DMS53 treated with DMSO at 0.1 percent for 48 hours (cell line): ENCODE measurements around the gene CIC.
"Not testable (repeated sequence)": the region's sequence is repeated elsewhere in the genome, so short reads cannot be mapped to it uniquely, and the experiment has no call there.

ENCODE experiments used
- DNase-seq: peaks from one replicate; lab custom pipeline; 2025; ENCODE audit not compliant: unreplicated experiment; lab: John Stamatoyannopoulos, UW

Gene CIC

DNA sequence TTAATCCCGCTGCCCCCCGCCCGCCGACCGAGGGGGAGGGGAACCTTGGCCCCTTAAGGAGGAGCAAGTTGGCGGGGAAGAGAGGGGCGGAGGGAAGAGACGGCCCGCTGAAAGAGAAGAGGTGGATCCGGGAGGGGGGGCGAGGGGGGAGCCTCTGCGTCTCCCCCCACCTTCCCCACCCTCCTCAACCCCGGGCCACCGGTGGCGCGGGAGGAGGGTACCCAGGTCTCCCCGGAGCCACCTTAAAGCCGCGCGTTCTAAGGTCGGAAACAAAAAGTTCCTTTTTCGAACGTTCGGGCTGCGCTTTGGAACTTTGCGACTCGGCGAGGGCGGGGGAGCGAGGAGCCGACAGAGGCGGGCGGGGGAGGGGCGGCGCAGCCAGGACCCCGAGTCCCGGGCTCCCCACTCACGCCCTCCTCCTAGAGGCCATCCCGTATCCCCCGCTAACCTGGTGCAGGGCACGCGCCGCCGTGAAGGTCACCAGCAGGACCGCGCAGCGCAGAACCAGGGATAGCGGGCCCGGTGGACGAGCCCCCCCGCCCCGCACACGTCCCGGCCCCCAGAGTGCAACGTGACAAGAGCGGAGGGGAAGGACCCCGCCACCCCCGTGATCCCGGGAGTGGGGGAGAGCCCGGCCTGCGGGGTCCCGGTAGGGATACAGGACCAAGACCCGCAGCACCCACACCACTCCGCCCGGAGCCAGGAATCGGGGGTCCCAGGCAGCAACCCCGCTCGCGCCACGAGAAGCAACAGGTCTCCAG, 14.8 kb upstream of the CIC start:
- peak; percentile 28 for DNase-seq

DNA sequence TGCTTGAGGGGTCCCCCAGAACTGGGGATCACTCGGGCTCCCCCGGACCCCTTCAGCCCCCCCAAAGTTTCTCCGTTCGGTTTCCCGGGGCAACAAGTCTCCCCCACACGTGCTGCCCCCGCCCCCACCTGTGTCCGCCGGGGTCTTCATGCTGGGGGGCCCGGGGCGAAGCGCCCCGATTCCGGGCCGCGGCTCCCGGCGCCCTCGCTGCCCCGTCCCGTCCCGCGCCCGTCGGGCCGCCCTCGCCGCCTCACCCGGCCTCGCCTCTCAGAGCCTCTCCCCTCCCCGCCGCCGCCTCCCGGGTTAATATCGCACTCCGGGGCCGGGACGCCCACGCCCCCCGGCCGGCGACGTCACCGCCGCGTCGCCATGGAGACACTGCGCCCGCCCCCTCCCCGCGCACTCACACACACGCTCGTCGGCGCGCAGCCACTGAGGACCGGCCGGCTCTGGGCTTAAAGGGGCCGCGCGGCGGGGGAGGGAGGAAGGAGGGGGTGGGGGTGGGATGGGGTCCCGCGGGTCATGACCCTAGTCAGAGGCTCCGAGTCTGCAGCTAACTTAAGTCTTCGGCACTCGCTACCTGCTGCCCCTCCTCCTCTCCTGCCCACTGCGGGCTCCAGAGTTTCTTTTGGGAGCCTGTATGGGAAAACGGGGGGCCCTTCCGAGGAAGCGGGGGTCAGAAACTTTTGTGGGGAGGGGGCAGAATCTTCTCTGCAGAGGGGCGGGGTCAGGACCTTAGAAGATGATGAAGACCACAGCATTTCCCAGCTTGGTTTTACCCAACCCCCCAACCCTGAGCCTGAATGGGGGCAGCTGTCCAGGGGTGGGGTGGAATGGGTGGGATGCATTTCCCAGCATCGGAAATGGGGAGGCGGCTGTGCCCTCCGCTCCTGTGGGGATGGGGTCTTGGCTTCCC, 13.9 kb upstream of the CIC start, which contains the start of gene ERF:
Gene ERF, minus strand, starts transcription at position 279 of the 916 bp plus-strand sequence. Its CDS starts 129 bp downstream, at position 150.
- DNase-seq = peak; percentile 68

DNA sequence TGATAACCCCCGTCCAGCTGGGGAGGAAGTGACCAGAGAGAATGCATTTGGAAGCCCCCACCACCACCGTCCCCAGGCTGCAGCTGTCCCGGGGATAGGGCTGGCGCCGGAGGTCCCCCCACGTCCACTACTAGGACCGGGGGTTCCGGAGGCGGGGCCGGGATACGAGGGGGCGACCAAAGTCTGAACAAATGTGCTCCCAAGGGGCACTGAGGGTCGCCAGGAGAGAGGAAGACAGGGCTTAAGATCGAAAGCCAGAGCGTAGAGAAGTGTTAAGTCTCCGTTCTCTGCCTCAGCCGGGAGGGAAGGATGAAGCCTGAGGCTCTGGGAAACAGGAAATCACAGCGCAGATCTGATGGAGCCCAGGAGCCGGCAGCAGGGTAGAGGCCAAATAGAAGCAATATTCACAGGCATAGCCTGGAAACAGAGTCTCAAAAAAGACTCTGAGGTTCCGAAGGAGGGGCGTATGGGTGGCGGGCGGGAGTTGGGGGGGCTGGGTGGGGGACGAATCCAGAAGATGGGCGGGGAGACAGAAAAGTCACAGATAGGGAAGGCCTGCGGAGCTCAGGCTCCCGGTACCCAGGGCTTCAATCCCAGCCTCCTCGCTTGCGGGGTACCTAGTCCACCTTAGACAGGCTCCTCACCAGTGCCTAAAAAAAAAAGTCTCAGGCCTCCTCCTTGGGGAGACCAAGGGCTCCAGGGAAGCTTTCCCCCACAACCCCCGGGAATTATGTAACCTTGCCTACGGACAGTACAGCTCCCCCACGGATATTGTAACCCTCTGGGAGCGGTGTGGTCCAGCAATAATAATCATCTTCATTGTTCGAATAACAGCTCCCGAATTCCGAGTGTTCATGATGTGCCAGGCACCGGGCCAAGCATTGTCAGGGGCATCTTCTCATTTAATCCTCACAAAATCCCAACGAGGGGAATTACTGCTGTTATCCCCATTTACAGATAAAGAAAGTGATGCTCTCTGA, 13.0 kb upstream of the CIC start:
- peak; percentile 42 for DNase-seq

DNA sequence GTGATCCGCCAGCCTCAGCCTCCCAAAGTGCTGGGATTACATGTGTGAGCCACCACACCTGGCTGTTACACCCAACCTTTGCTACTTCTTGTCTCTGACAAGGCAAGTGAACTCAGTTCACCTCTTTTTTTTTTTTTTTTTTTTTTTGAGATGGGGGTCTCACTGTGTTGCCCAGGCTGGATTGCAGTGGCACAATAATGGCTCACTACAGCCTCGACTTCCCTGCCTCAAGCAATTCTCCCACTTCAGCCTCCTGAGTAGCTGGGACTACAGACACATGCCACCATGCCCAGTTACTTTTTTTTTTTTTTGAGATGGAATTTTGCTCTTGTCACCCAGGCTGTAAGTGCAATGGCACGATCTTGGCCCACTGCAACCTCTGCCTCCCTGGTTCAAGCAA, 11.2 kb upstream of the CIC start:
- DNase-seq = not testable (repeated sequence)

DNA sequence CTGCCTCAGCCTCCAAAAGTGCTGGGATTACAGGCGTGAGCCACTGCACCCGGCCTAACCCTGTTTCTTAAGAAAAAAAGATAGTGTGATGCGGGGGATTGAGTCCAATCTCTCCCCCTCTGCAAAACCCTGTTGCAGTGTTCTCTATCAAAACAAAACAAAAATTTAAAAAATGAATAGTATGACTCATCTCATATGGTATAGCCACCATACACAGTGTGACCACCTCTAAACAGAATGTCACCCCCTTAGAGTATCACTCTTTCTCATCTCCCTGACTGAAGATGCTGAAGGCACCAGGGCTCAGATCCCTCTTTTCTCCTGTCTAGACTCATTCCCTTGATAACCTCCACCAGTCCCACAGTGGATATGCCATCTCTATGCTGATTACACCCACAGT, 7.3 kb upstream of the CIC start:
- DNase-seq = no peak

DNA sequence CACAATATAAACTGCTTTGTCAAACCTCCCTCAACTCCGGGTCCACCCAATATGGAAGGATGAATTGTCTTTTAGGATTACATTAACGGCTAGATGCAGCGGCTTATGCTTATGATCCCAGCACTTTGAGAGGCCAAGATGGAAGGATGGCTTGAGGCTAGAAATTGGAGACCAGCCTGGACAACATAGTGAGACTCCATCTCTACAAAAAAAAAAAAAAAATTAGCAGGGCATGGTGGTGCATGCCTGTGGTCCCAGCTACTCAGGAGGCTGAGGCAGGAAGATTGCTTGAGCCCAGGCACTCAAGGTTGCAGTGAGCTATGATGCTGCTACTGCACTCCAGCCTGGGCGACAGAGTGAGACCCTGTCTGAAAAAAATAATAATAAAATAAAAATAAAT, 2.9 kb upstream of the CIC start:
- not testable (repeated sequence) for DNase-seq

DNA sequence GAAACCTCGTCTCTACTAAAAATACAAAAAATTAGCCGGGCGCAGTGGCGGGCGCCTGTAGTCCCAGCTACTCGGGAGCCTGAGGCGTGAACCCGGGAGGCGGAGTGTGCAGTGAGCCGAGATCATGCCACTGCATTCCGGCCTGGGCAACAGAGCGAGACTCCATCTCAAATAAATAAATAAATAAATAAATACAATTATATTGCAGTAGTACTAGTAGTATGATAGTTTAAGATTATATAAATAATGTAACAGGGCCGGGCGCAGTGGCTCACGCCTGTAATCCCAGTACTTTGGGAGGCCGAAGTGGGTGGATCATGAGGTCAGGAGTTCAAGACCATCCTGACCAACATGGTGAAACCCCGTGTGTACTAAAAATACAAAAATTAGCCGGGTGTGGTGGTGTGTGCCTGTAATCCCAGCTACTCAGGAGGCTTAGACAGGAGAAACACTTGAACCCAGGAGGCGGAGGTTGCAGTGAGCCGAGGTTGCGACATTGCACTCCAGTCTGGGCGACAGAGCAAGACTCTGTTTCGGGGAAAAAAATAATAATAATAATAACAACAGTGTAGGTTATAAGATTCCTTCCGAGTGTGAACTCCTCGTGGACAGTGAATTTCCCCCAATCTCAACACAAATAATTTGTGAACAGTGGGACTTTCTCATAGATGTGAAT, 2.0 kb upstream of the CIC start:
- DNase-seq = not testable (repeated sequence)

DNA sequence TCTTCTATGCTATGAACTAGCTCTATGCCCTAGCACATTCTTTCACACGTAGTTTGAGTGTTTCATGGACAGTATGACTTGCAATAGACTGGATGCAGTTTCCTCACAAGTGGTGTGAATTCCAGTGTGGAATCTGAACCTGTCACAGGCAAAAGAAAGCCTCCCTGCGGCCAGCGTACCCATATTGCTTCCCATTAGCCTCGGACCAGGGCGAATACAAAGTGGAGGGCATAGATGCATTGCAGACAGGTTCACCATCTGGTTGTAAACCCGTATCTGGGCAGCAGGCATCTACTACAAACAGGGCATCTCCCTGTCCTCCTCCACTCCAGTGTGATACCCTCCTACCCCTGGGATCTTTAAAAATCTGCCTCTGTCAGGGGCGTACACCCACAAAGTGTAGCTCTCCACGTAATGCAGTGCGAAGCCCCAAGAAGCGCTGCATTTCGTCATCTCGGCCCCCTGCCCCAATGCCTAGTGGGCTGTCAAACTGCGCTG, 1.4 kb upstream of the CIC start:
- peak; percentile 28 for DNase-seq

DNA sequence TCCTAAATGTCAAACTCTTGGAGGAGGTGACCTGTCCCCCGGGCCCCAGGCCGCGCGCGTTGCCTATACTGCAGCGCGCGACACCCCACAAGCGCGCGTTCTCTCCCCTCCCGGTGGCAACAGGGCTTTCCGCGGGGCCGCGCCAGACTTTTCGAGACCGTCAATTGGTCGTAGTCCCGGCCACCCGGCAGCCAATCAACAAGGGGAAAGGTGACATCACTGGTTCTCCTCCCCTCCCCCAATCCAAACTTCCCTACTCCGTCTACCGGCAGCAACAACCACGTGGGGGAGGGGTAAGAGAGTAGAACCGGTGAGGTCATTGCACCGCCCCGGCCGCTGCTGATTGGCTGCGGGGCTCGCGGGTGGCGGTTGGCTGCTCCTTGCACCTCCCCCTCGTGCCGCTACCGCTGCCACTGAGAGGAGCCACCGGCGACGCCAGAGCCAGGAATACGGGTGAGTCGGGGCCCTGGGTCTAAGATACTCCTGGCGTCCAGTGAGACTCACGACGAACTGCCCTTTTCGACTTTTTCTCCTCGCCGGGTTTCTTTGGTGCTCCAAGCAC, 829 bp upstream of the CIC start:
- DNase-seq = peak; percentile 99

DNA sequence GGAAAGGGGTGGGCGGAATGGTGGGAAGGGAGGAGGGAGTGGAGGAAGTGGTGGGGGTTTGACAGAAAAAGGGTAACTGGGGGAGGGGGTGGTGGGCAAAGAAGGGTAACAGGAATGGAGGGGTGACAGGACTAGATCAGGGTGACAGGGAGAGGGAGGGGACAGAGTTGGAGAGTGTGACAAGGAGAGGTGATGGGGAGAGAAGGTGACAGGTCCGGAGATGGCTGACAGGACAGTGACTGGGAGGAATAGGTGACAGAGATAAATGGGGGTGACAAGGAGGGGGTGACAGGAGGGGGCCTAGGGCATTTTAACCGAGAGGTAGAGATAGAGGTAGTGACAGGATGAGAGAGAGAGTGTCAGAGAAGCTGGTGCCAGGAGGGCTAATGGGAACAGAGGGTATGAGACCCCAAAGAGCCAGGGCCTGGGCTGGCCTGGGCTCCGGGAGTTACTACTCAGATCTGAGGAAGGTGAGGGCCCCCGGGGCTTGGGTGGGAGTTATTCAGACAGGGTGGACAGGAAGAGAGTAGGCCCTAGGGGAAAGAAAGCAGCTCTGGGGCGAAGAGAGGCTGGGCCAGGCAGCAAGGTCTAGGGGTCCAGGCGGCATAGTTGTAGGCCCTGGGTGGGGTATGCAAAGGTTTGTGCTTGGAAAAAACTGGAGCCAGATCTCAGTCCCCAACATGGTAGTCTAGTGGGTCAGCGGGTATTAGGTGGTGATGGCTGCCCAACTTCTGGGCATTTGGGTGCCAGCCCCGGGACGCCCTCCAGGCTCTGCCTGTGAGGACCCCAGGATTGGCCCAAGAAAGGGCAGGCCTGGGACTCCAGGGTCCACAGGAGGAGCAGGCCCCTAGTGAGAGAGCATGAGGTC, 660 bp downstream of the CIC start:
- no peak for DNase-seq

DNA sequence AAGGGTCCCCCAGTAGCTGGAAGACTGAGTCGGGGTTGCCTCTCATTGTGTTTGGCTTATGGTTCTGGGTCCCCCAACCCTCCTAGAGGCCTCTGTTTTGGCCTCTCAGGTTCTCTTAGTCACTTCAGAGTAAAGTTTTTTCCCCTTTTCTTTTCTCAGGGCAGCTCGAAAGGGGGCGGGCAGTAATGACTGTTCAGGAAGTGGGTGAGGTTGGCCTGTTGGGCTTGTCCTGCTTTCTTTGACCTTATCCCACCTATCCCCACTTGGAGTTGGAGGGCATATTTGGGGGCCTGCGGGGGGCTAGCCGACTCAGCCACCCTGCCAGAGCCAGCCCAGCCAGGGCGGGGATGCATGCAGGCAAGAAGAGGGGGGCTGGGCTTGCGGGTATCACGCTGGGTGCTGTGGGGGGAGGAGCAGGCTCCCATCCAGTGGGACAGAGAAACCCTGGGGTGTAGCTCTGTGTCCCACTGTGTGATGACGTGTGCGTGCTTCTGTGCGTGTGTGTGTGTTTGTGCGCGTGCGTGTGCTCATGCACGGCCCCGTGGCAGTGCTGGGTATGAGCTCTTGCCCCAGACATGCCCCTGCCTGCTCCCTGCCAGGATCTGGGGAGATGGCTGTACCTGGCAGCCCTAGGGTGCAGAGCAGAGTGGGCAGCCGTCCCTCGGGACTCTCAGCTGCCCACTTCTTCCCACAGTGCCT, 1.4 kb downstream of the CIC start:
- DNase-seq = no peak

DNA sequence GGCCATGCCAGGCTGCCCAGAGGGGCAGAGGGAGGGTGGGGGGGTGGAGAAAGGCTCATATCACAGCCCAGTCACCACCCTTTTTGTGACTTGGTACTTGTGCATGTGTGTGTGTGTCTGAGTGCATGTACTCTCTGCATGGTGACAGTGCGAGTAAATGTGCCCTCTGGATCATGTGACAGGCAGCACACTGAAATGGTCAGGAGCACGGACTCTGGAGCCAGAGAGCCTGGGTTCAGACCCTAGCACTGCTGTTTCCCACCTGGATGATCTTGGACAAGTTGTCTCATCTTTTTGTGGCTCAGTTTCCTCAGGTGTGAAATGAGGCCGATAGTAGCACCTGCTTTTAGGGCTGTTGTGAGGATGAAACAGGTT, 2.0 kb downstream of the CIC start:
- no peak for DNase-seq

DNA sequence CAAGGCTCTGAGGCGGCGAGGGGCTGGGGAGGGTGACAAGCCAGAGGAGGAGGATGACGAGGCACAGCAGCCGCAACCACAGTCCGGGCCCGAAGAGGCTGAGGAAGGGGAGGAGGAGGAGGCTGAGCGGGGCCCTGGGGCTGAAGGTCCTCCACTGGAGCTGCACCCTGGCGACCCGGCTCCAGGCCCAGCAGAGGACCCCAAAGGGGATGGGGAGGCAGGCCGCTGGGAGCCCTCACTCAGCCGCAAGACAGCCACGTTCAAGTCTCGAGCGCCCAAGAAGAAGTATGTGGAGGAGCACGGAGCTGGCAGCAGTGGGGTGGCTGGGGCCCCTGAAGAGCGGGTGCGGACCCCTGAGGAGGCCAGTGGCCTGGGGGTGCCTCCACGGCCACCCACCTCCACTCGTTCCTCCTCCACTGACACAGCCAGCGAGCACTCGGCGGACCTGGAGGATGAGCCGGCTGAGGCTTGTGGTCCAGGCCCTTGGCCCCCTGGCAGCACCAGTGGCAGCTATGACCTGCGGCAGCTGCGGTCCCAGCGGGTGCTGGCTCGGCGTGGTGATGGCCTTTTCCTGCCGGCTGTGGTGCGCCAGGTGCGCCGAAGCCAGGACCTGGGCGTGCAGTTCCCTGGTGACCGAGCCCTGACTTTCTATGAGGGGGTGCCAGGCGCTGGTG, 2.9 kb downstream of the CIC start:
- DNase-seq = no peak

DNA sequence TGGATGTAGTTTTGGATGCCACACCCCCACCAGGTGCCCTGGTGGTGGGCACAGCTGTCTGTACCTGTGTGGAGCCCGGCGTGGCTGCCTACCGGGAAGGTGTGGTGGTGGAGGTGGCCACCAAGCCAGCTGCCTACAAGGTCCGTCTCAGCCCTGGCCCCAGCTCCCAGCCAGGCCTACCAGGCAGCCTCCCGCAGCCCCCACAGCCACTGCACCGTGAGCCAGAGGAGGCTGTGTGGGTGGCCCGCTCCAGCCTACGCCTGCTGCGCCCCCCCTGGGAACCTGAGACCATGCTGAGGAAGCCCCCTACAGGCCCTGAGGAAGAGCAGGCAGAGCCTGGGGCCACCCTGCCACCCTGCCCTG, 3.5 kb downstream of the CIC start:
- DNase-seq = no peak

DNA sequence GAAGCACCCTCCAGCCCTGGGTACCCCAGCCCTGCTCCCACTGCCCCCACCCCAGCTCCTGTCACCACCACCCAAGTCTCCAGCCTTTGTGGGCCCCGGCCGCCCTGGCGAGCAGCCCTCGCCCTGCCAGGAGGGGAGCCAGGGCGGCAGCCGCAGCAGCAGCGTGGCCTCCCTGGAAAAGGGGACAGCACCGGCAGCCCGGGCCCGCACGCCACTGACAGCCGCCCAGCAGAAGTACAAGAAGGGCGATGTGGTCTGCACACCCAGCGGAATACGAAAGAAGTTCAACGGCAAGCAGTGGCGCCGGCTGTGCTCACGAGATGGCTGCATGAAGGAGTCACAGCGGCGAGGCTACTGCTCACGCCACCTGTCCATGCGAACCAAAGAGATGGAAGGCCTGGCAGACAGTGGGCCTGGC, 3.9 kb downstream of the CIC start:
- no peak for DNase-seq

DNA sequence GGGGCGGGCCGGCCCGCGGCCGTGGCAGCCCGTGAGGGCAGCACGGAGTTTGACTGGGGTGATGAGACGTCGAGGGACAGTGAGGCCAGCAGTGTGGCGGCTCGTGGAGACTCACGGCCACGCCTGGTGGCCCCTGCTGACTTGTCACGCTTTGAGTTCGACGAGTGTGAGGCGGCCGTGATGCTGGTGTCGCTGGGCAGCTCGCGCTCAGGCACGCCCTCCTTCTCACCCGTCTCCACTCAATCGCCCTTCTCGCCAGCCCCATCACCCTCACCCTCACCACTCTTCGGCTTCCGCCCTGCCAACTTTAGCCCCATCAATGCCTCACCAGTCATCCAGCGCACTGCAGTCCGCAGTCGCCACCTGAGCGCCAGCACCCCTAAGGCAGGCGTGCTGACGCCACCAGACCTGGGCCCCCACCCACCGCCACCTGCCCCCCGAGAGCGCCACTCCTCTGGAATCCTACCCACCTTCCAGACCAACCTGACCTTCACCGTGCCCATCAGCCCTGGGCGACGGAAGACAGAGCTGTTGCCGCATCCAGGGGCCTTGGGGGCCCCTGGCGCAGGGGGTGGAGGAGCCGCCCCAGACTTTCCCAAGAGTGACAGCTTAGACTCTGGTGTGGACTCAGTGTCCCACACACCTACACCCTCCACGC, 4.5 kb downstream of the CIC start:
- DNase-seq = no peak

DNA sequence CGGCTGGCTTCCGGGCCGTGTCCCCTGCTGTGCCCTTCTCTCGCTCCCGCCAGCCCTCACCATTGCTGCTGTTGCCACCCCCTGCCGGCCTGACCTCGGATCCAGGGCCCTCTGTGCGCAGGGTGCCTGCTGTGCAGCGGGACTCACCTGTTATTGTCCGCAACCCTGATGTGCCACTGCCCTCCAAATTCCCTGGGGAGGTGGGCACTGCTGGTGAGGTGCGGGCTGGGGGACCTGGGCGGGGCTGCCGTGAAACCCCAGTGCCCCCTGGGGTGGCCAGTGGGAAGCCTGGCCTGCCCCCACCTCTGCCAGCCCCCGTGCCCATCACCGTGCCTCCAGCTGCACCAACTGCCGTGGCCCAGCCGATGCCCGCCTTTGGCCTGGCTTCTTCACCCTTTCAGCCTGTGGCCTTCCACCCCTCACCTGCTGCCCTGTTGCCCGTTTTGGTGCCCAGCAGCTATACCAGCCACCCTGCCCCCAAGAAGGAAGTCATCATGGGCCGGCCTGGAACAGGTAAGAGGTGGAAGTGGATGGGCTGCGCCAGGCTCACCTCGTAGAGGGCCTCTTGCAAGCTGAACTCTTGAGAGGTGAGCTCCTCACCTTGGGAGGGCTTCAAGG, 5.1 kb downstream of the CIC start:
- no peak for DNase-seq
